BLaER1 (cell line): ENCODE results near the gene IMPG2.

ENCODE experiments used
- H3K27ac ChIP-seq: shearing (Covaris generic); formaldehyde crosslinking; 2 replicates; pipeline ENCODE4 v1.8.1; 2022
- H3K27me3 ChIP-seq: shearing (Covaris generic); formaldehyde crosslinking; 2 replicates; pipeline ENCODE4 v1.8.1; 2022
- H3K36me3 ChIP-seq: shearing (Covaris generic); formaldehyde crosslinking; 2 replicates; pipeline ENCODE4 v1.8.1; 2022
- H3K4me1 ChIP-seq: shearing (Covaris generic); formaldehyde crosslinking; 2 replicates; pipeline ENCODE4 v1.8.1; 2022
- H3K4me2 ChIP-seq: shearing (Covaris generic); formaldehyde crosslinking; 2 replicates; pipeline ENCODE4 v1.8.1; 2022
- H3K4me3 ChIP-seq: shearing (Covaris generic); formaldehyde crosslinking; 2 replicates; pipeline ENCODE4 v1.8.1; 2022
- H3K9ac ChIP-seq: shearing (Covaris generic); formaldehyde crosslinking; 2 replicates; pipeline ENCODE4 v1.8.1; 2022
- H3K9me3 ChIP-seq: shearing (Covaris generic); formaldehyde crosslinking; 2 replicates; pipeline ENCODE4 v1.8.1; 2022
- H4K20me1 ChIP-seq: shearing (Covaris generic); formaldehyde crosslinking; 2 replicates; pipeline ENCODE4 v1.8.1; 2022
- Cebpa-rat ChIP-seq: shearing (Covaris generic); IDR thresholded peaks from 2 replicates; pipeline ENCODE4 v1.8.1; 2022

IMPG2 gene

GRCh38 chr3:101194392-101194791 is 126.0 kb downstream of the IMPG2 start:
- Histone ChIP-seq H3K36me3 (no peaks in the 10 kb centered on the region), H3K9ac (no peak overlapping the region), H3K27me3 (no peaks in the 10 kb centered on the region), H4K20me1 (no peaks in the 10 kb centered on the region), H3K27ac (no peak overlapping the region), H3K4me1 (no peaks in the 10 kb centered on the region), H3K4me3 (no peak overlapping the region), H3K4me2 (no peak overlapping the region), H3K9me3 (no peaks in the 10 kb centered on the region)
- TF ChIP-seq Cebpa-rat, result no peak

GRCh38 chr3:101193957-101194356 is 126.4 kb downstream of the IMPG2 start:
- no peak overlapping the region for H3K4me2 ChIP-seq
- no peak for TF ChIP-seq Cebpa-rat

GRCh38 chr3:101189796-101190195 is 130.6 kb downstream of the IMPG2 start:
- H3K36me3 ChIP-seq, result no peaks in the 10 kb centered on the region
- no peak overlapping the region for H3K9ac ChIP-seq

More at GRCh38 chr3:101193957-101194356, 126.4 kb downstream of the IMPG2 start:
- Histone ChIP-seq H3K9ac (no peak overlapping the region), H3K36me3 (no peaks in the 10 kb centered on the region), H3K27ac (no peak overlapping the region), H3K4me1 (no peaks in the 10 kb centered on the region), H3K27me3 (no peaks in the 10 kb centered on the region), H3K4me3 (no peak overlapping the region), H3K9me3 (no peaks in the 10 kb centered on the region), H4K20me1 (no peaks in the 10 kb centered on the region)

GRCh38 chr3:101189176-101189575 is 131.2 kb downstream of the IMPG2 start:
- Histone ChIP-seq H3K9ac (no peak overlapping the region), H4K20me1 (no peaks in the 10 kb centered on the region), H3K27me3 (no peaks in the 10 kb centered on the region), H3K9me3 (no peaks in the 10 kb centered on the region), H3K4me3 (no peak overlapping the region), H3K4me2 (no peak overlapping the region), H3K4me1 (peaks cover 4% of the 10 kb centered on the region), H3K27ac (no peak overlapping the region), H3K36me3 (no peaks in the 10 kb centered on the region)
- no peak for TF ChIP-seq Cebpa-rat

More at GRCh38 chr3:101189796-101190195, 130.6 kb downstream of the IMPG2 start:
- Histone ChIP-seq H3K4me1 (no peaks in the 10 kb centered on the region), H3K27me3 (no peaks in the 10 kb centered on the region), H4K20me1 (no peaks in the 10 kb centered on the region), H3K4me2 (no peak overlapping the region), H3K4me3 (no peak overlapping the region), H3K27ac (no peak overlapping the region), H3K9me3 (no peaks in the 10 kb centered on the region)
- no peak for TF ChIP-seq Cebpa-rat

GRCh38 chr3:101185341-101185740 is 135.0 kb downstream of the IMPG2 start:
- Histone ChIP-seq H3K9me3 (no peaks in the 10 kb centered on the region), H4K20me1 (no peaks in the 10 kb centered on the region), H3K27ac (no peak overlapping the region), H3K4me2 (no peak overlapping the region), H3K4me1 (peaks cover 16% of the 10 kb centered on the region), H3K4me3 (no peak overlapping the region), H3K36me3 (no peaks in the 10 kb centered on the region), H3K27me3 (no peaks in the 10 kb centered on the region), H3K9ac (no peak overlapping the region)
- TF ChIP-seq Cebpa-rat, result no peak

- no peaks in the 10 kb centered on the region for H3K9me3 ChIP-seq
- H3K27me3 ChIP-seq, result no peaks in the 10 kb centered on the region
- H3K9ac ChIP-seq, result no peak overlapping the region
- H4K20me1 ChIP-seq, result no peaks in the 10 kb centered on the region
- no peak overlapping the region for H3K4me3 ChIP-seq
- H3K4me1 ChIP-seq, result peaks cover 18% of the 10 kb centered on the region
- no peak overlapping the region; the same call in 1 of the 2 replicates for H3K27ac ChIP-seq
- no peaks in the 10 kb centered on the region for H3K36me3 ChIP-seq
- TF ChIP-seq Cebpa-rat, result no peak
- peak overlapping the region; percentile 28; the same call in 1 of the 2 replicates for H3K4me2 ChIP-seq
These were observed 136.3 kb downstream of the IMPG2 start for GRCh38 chr3:101184111-101184510.

- H3K4me3 ChIP-seq, result no peak overlapping the region
- H3K4me1 ChIP-seq, result peaks cover 18% of the 10 kb centered on the region
- no peaks in the 10 kb centered on the region for H3K9me3 ChIP-seq
- no peaks in the 10 kb centered on the region for H4K20me1 ChIP-seq
- H3K27ac ChIP-seq, result no peak overlapping the region
- no peaks in the 10 kb centered on the region for H3K36me3 ChIP-seq
- no peak overlapping the region for H3K4me2 ChIP-seq
- no peak overlapping the region for H3K9ac ChIP-seq
- H3K27me3 ChIP-seq, result no peaks in the 10 kb centered on the region
- TF ChIP-seq Cebpa-rat, result no peak
These were observed 137.2 kb downstream of the IMPG2 start for GRCh38 chr3:101183151-101183550.

GRCh38 chr3:101182734-101183133 is 137.6 kb downstream of the IMPG2 start:
- Histone ChIP-seq H3K36me3 (no peaks in the 10 kb centered on the region), H3K27me3 (no peaks in the 10 kb centered on the region), H3K9ac (no peak overlapping the region), H4K20me1 (no peaks in the 10 kb centered on the region), H3K9me3 (no peaks in the 10 kb centered on the region), H3K4me1 (peaks cover 18% of the 10 kb centered on the region), H3K27ac (no peak overlapping the region), H3K4me2 (no peak overlapping the region), H3K4me3 (no peak overlapping the region)
- no peak for TF ChIP-seq Cebpa-rat

- Histone ChIP-seq H3K4me3 (no peak overlapping the region), H3K9ac (no peak overlapping the region), H3K4me2 (no peak overlapping the region), H3K9me3 (no peaks in the 10 kb centered on the region), H3K27ac (no peak overlapping the region), H3K4me1 (peaks cover 18% of the 10 kb centered on the region), H3K27me3 (no peaks in the 10 kb centered on the region), H4K20me1 (no peaks in the 10 kb centered on the region), H3K36me3 (no peaks in the 10 kb centered on the region)
- TF ChIP-seq Cebpa-rat, result no peak
These were observed 138.6 kb downstream of the IMPG2 start for GRCh38 chr3:101181801-101182200.

GRCh38 chr3:101179637-101180036 is 140.7 kb downstream of the IMPG2 start:
- H3K27ac ChIP-seq, result no peak overlapping the region
- no peaks in the 10 kb centered on the region for H3K36me3 ChIP-seq
- H3K4me1 ChIP-seq, result peaks cover 18% of the 10 kb centered on the region
- no peak overlapping the region for H3K9ac ChIP-seq
- no peak overlapping the region for H3K4me2 ChIP-seq
- 0 out of 2 replicates have a peak, but pooled peaks cover 5% of the 10 kb centered on the region for H3K9me3 ChIP-seq
- H4K20me1 ChIP-seq, result no peaks in the 10 kb centered on the region
- H3K27me3 ChIP-seq, result no peaks in the 10 kb centered on the region
- no peak for TF ChIP-seq Cebpa-rat
- no peak overlapping the region for H3K4me3 ChIP-seq

GRCh38 chr3:101177577-101177976 is 142.8 kb downstream of the IMPG2 start:
- TF ChIP-seq Cebpa-rat, result no peak
- Histone ChIP-seq H3K4me1 (peaks cover 9% of the 10 kb centered on the region), H3K9me3 (0 out of 2 replicates have a peak, but pooled peaks cover 5% of the 10 kb centered on the region)

More at GRCh38 chr3:101177577-101177976, 142.8 kb downstream of the IMPG2 start:
- Histone ChIP-seq H3K27ac (no peak overlapping the region), H3K27me3 (no peaks in the 10 kb centered on the region), H3K4me3 (no peak overlapping the region), H3K9ac (no peak overlapping the region), H4K20me1 (no peaks in the 10 kb centered on the region), H3K36me3 (no peaks in the 10 kb centered on the region), H3K4me2 (no peak overlapping the region)
